NCI-H2227 (cell line): Measurements from ENCODE around the gene FADS2.

Source experiments
- DNase-seq: peaks from one replicate; lab custom pipeline; 2025; ENCODE audit not compliant: unreplicated experiment; lab: John Stamatoyannopoulos, UW

Gene FADS2

DNA sequence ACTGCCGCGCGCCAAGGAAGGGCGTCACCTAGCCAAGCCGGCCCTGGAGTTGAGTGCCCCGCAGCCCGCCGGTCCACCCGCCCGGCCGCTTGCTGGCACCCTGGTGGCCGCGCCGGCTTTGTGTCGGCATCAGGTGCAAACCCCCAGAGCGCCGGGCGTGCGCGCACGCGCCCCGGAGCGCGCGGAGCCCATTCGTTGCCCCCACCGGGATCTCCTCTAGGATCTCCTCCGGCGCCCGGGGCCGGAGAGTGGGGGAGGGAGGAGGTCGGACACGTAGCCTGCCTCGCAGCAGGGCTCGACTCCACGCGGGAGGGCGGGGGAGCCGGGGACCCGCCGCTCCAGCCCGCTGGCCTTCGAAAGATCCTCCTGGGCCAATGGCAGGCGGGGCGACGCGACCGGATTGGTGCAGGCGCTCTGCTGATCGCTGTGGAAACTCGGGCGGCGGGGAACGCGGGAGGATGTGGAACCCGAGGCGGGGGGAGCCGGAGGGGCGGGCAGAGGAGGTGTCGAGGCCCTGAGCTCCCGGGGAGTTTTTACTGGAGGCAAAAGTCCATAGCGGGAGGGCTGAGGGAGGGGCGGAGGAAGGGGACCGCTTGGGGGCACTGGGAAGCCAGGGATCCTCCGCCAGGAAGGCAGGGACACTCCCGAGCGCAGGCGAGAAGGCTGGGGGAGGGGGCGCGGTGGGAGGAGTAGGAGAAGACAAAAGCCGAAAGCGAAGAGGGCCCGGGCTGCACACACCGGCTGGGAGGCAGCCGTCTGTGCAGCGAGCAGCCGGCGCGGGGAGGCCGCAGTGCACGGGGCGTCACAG lies at the start of gene FADS2:
Gene FADS2 (plus strand): TSS at position 730 of the 808 bp plus-strand sequence. CDS start 91 bp downstream, outside the sequence.
- DNase-seq, result peak; percentile 97

- no peak for DNase-seq
Observed at GRCh38 chr11:61778357-61778886, 49.7 kb upstream of the FADS2 start.

DNA sequence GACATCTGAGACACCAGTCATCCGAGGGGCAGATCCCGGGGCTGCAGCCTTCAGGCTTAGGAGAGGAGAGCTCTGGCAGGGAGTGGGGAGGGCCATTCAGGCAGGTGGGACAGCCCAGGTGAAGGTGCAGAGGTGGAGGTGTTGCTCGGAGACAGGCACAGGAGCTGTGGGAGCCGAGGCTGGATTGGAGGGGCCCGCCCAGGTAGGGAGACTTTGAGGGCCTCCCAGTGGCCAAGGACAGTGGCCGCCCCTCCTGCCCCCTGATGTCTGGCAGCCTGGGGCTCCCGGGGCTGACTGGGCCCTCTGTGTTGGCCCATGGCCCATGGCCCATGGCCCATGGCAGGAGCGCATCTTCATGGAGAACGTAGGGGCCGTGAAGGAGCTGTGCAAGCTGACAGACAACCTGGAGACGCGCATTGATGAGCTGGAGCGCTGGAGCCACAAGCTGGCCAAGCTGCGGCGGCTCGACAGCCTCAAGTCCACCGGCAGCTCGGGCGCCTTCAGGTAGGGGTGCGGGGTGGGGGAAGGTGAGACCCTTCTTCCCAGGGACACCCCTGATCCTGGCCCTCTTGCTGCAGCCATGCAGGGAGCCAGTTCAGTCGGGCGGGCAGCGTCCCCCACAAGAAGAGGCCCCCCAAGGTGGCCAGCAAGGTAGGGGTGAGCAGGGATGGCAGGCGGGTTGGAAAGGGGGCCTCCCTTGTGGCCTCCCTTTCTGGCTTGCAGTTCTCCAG lies 49.0 kb upstream of the FADS2 start:
- DNase-seq, result no peak

GRCh38 chr11:61779666-61780525 lies 48.2 kb upstream of the FADS2 start:
- DNase-seq, result no peak

DNA sequence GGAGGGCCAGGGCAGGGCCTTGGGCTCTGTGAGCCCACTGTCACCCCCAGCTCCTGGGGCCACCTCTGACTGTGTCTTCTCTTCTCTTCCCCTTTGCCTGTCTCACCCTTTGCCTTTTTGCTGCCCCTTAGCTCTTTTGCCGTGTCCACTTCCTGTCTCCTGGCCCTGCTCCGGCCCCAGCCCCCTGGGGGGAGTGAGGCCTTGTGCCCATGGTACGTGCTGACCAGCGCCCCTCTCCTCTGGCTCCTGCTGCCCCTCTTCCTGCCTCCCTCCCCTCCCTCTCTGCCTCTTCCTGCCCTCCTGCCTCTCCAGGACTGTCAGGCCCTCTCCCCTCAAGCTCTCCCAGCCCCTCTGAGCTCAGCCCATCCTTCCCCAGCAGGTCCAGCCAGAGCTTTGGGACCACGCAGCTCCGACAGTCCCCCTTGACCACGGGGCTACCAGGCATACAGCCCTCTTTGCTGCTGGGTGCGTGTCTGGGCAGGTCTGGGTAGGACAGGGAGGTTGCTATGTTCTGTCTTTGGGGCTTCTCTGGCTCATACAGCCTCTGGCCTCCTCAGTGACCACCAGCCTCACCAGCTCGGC lies 47.4 kb upstream of the FADS2 start:
- DNase-seq, result no peak

- no peak for DNase-seq
Observed at GRCh38 chr11:61781585-61781984, 46.5 kb upstream of the FADS2 start.

GRCh38 chr11:61782299-61782698 lies 45.8 kb upstream of the FADS2 start:
- no peak for DNase-seq

DNA sequence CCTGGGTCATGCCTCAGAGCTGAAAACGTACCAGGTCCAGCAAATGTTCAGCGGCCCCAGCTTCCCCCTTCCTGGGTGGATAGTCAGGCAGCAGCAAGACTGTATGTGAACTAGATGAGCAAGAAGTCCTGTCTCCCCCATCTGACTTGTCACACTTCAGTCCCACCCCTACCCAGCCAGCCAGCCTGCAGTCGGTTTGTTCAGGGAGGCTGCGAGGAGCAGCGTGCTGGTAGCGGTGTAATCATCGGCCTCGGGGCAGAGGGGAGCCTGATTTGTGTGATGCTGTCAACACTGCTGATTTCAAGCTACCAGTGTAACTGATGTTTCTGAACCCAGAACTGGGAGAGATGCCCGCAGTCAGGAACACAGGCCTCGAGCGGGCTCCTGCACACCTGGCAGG lies 45.3 kb upstream of the FADS2 start:
- DNase-seq, result no peak

DNA sequence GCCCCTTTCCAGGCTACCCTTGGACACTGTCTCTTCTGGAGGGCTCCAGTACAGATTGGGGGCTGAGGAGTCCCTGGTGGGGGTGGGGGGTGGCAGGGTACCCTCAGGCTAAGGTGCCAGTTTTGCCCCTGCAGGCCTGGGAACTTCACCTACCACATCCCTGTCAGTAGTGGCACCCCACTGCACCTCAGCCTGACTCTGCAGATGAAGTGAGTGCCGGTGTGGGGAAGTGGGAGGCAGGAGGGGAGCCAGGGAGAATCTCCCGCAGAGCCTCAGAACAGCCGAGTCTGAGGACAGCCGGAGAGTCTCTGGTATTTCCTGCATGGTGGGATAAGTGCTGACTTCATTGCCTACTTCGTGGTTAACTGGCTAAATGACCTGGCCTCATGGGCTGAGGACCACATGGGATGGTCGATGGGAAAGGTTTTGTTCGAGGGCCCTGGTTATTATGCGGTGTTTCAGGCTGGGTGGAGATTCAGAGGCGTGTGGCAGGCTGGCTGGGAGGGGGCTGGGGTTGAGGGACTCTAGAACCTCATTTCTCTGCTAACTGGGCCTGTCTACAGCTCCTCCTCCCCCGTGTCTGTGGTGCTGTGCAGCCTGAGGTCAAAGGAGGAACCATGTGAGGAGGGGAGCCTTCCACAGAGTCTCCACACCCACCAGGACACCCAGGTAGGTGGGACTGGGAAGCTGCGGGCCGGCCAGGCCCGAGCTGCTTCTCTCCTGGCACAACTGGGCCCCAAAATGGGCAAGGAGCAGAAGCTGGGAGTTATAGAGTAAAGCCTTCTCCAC lies 44.2 kb upstream of the FADS2 start:
- DNase-seq, result no peak

GRCh38 chr11:61784506-61784805 lies 43.6 kb upstream of the FADS2 start:
- DNase-seq, result no peak

DNA sequence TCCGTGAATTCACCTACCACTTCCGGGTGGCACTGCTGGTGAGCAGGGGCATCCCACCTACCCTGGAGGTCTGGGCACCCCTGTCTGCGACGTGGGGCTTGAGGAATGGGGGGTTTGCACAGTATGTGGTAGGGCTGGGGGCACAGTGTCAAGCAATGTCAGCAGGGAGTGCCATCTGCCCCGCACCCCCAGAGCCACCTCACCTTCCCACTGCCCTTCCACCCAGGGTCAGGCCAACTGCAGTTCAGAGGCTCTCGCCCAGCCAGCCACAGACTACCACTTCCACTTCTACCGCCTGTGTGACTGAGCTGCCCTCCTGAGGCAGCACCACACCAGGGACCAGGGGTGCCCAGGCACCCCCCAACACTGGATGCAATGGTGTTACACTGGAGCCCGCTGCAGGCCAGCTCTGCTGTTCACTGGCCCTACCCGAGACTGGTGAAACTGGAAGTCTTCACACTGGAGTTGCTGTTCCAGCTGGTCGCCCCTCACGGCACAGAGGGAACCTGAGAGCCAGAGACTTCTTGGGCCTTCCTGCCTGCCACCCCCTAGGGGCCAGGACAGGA lies 42.2 kb upstream of the FADS2 start:
- no peak for DNase-seq

DNA sequence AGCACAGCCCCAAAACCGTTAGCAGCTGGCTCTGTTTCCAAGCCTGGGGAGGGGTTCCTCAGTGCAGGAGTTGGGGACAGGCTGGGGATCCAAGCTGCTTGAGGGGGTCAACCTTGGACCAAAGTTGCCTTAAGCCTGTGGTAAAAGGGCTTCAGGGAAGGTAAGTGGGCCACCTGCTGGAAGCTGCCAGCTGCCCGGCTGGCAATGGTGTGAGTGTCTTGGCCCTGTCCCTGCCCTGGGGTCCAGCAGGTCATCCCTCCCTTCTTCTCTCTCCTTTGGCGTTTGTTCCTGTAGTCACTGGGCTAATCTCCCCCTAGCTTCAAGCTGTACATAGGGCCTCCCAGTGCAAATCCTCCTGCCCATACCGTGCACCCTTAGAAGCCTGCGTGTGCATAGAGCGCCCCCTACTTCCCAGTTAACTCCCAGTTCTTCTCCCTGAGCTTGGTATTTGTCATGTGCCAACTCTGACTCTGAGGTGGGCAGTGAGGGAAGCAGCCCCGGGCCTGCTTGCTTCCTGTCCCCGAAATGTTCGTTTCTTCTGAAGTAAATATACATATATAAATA lies 40.1 kb upstream of the FADS2 start:
- DNase-seq, result peak; percentile 42

DNA sequence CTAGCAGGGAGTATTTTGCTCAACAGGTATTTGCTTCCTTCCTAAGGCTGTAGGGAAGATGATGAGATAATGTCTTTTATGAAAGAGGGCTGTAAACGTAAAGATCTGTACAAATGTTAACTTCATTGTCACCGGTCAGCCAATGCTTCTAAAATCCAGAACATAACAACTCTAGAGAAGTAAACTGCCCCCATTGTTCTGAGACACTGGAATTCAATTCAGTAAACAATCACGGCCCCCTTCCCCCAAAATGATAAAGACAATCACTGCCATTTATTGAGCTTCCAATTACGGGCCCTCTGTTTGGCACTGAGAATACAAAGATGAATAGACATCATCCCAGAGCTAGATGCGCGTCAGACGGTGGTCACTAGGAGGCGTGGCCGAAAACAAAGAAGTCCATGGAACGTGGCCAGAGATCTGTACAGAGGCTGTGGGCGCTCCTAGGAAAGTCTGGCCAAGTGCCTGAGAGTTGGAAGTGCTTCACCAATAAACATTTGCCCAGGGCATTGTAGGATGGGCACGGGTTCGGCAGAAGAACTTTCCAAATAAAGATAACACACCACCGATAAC lies 36.3 kb upstream of the FADS2 start:
- peak; percentile 92 for DNase-seq

GRCh38 chr11:61792310-61793082 lies 35.6 kb upstream of the FADS2 start, which contains the start of the genes FEN1 and TMEM258:
Gene FEN1, plus strand, starts transcription at chr11:61792911. Its CDS starts 2,451 bp downstream, at chr11:61795362.
Gene TMEM258, minus strand, starts transcription at chr11:61792599. Its CDS starts 41 bp downstream, at chr11:61792558.
- peak; percentile 95 for DNase-seq

DNA sequence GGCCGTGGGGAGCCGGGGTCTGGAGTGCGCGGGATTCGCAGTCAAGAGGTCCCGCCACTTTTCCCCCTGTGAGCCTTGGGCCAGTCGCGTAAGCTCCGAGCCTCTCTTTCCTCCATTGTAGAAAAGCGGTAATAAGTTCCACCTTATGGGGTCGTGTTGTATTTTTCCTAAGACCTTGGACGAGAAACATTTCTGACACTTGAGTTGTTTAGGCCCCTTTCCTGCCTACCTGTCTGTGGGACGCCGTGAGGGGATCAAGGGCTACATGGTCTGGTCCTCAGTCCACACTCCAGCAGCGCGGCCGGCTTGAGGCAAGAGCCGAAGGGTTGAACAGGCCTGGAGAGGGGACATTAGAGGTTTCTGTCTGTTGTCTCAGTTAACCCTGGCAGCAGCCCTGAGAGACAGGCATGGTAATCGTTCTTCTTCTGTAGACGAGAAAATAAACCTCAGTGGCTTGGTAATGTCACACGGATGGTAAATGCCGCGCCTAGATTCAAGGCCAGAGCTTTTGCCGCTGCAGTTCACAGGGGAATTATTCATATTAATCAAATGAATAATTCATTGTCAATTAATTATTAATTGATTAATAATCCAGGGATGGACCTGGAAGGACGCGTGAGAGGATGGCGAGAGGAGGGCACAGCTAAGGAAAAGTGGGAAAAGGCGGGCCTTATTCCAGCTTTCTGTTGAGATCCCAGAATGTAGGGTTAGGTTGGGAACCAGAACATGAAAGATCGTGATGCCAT lies 34.8 kb upstream of the FADS2 start:
- DNase-seq, result peak; percentile 59

DNA sequence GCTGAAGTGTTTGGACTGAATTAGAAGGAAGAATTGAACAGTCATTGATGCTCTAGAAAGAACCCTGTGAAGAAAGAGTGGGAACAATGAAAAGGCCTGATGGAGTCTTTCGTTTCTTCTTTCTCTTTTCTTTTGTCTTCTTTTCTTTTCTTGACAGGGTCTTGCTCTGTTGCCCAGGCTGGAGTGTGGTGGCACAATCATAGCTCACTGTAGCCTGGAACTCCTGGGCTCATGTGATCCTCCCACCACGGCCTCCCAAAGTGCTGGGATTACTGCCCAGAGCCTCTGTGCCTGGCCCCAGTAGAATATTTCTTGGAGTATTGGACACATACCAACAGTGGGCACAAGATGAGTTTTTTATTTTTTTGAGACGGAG lies 34.3 kb upstream of the FADS2 start:
- DNase-seq, result no peak

- DNase-seq, result no peak
Observed at GRCh38 chr11:61794579-61794978, 33.5 kb upstream of the FADS2 start.

DNA sequence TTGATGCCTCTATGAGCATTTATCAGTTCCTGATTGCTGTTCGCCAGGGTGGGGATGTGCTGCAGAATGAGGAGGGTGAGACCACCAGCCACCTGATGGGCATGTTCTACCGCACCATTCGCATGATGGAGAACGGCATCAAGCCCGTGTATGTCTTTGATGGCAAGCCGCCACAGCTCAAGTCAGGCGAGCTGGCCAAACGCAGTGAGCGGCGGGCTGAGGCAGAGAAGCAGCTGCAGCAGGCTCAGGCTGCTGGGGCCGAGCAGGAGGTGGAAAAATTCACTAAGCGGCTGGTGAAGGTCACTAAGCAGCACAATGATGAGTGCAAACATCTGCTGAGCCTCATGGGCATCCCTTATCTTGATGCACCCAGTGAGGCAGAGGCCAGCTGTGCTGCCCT lies 32.6 kb upstream of the FADS2 start:
- DNase-seq, result no peak
